ENCODE measurements around the gene HPS6. TPM values are rescaled to one million over a fixed set of nuclear protein-coding genes. Genes with fewer than 3 reads are reported as not detected.
"Not testable (repeated sequence)": the region's sequence is repeated elsewhere in the genome, so short reads cannot be mapped to it uniquely, and the experiment has no call there.

Gene HPS6
- 47.6 and 52.6 TPM in 2 replicates for total RNA-seq

DNA sequence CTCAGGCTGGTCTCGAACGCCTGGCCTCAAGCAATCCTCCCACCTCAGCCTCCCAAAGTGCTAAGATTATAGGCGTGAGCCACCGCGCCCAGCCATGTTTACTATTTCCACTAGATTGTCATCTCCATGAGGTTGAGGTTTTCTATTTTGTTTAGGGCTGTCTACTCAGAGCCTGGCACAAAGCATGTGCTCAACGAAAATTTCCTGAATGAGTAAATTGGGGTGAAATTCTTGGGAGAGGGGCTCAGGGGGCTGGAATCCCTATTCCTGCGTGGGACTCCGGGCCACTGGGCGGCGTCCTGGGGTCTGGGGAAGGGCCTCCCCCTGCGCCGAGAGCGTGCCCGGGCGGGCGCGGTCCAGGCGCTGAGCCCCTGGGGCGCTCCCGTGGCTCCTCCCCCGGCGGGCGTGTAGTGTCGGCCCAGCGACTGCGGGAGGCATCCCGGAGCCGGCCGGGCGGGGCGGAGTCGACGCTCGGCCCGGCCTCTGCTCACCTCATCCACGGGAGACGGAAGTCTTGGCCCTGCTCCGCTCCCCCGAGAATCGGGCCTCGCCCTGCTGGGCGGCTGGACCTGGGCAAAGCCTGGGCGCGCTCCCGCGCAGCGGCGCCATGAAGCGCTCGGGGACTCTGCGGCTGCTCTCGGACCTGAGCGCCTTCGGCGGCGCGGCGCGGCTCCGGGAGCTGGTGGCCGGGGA lies at the start of gene HPS6:
HPS6 (plus strand) TSS at position 482 of the 693 bp plus-strand sequence; CDS start at position 608, 126 bp downstream.
- TF ChIP-seq, protein P1, sequence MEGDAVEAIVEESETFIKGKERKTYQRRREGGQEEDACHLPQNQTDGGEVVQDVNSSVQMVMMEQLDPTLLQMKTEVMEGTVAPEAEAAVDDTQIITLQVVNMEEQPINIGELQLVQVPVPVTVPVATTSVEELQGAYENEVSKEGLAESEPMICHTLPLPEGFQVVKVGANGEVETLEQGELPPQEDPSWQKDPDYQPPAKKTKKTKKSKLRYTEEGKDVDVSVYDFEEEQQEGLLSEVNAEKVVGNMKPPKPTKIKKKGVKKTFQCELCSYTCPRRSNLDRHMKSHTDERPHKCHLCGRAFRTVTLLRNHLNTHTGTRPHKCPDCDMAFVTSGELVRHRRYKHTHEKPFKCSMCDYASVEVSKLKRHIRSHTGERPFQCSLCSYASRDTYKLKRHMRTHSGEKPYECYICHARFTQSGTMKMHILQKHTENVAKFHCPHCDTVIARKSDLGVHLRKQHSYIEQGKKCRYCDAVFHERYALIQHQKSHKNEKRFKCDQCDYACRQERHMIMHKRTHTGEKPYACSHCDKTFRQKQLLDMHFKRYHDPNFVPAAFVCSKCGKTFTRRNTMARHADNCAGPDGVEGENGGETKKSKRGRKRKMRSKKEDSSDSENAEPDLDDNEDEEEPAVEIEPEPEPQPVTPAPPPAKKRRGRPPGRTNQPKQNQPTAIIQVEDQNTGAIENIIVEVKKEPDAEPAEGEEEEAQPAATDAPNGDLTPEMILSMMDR (conservative IDR thresholded peaks at IDR 0.05; ENCODE audit: low read depth, low read length): no peak
- H3K4me3 ChIP-seq (ENCODE audit: low read depth, low read length): peak within 1 kb of the TSS; percentile 89
- no peak for DNase-seq (ENCODE audit: low read depth)

GRCh38 chr10:102016416-102016815 lies 48.7 kb upstream of the HPS6 start:
- no peak for DNase-seq (ENCODE audit: low read depth)
- TF ChIP-seq, protein P1 (conservative IDR thresholded peaks at IDR 0.05; ENCODE audit: low read depth, low read length): no peak
- H3K4me3 ChIP-seq (ENCODE audit: low read depth, low read length): no peak overlapping the region

GRCh38 chr10:102017295-102017694 lies 47.9 kb upstream of the HPS6 start:
- DNase-seq (ENCODE audit: low read depth): no peak
- TF ChIP-seq, protein P1 (conservative IDR thresholded peaks at IDR 0.05; ENCODE audit: low read depth, low read length): no peak

GRCh38 chr10:102020938-102021337 lies 44.2 kb upstream of the HPS6 start:
- TF ChIP-seq, protein P1 (conservative IDR thresholded peaks at IDR 0.05; ENCODE audit: low read depth, low read length): no peak
- no peak overlapping the region for H3K4me3 ChIP-seq (ENCODE audit: low read depth, low read length)
- DNase-seq (ENCODE audit: low read depth): no peak

More at GRCh38 chr10:102017295-102017694, 47.9 kb upstream of the HPS6 start:
- no peak overlapping the region for H3K4me3 ChIP-seq (ENCODE audit: low read depth, low read length)

- TF ChIP-seq, protein P1 (conservative IDR thresholded peaks at IDR 0.05; ENCODE audit: low read depth, low read length): no peak
- H3K4me3 ChIP-seq (ENCODE audit: low read depth, low read length): no peak overlapping the region
- no peak for DNase-seq (ENCODE audit: low read depth)
Observed at GRCh38 chr10:102024799-102025198, 40.4 kb upstream of the HPS6 start.

GRCh38 chr10:102027261-102027660 lies 37.9 kb upstream of the HPS6 start:
- TF ChIP-seq, protein P1 (conservative IDR thresholded peaks at IDR 0.05; ENCODE audit: low read depth, low read length): no peak
- H3K4me3 ChIP-seq (ENCODE audit: low read depth, low read length): no peak overlapping the region
- DNase-seq (ENCODE audit: low read depth): no peak

GRCh38 chr10:102033787-102034186 lies 31.4 kb upstream of the HPS6 start:
- DNase-seq (ENCODE audit: low read depth): no peak
- no peak overlapping the region for H3K4me3 ChIP-seq (ENCODE audit: low read depth, low read length)
- TF ChIP-seq, protein P1 (conservative IDR thresholded peaks at IDR 0.05; ENCODE audit: low read depth, low read length): no peak

GRCh38 chr10:102035807-102036206 lies 29.3 kb upstream of the HPS6 start:
- H3K4me3 ChIP-seq (ENCODE audit: low read depth, low read length); DNase-seq (ENCODE audit: low read depth): not testable (repeated sequence)
